HG03575 (cell line): ENCODE results near the gene PPP1R16B.
"Not testable (repeated sequence)": the region's sequence is repeated elsewhere in the genome, so short reads cannot be mapped to it uniquely, and the experiment has no call there.

Experiments
- ATAC-seq: cut with Tn5 transposase; IDR thresholded peaks from one replicate; pipeline ENCODE4 v1.9.1; 2021; ENCODE audit not compliant: unreplicated experiment, insufficient number of reproducible peaks, low FRiP score; ENCODE audit errors: extremely low read depth

The PPP1R16B gene

GRCh38 chr20:38790200-38791053 lies 15.1 kb upstream of the PPP1R16B start:
- ATAC-seq, result no peak

DNA sequence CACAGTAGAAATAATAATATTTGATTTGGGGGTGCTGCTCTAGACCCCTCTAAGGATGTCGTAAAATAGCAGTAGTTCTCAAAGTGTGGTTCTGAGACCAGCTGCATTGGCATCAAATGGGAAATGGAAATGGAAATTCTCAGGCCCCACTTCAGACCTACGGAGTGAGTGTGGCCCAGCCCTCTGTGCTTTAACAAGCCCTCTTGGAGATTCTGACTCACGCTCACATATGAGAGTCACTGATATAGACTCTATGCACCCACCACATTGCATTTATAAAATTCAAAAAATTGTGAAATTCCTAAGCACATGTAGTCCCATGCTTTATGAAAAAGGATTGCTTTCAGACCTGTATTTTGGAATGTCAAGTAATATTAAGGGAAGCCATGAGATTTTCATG lies 14.2 kb upstream of the PPP1R16B start:
- ATAC-seq, result no peak

- ATAC-seq, result no peak
Measured at GRCh38 chr20:38791940-38792339, 13.6 kb upstream of the PPP1R16B start.

GRCh38 chr20:38794057-38794456 lies 11.4 kb upstream of the PPP1R16B start:
- not testable (repeated sequence) for ATAC-seq

DNA sequence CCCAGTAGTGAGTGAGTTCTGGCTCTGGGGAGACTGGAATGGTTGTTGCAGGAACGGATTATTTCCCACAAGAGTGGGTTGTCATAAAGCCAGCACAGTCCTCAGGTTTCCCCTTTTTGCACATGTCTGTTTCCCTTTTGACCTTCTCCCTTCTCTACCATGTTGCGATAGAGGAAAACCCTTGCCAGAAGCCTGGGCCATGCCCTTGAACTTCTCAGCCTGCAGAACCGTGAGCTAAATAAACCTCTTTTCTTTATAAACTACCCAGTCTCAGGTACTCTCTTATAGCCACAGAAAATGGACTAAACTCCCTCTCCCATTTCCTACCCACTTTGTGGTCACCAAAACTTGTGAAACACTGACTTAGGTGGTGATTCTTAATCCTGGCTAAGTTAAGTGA lies 7.2 kb upstream of the PPP1R16B start:
- no peak for ATAC-seq

- ATAC-seq, result no peak
Measured at GRCh38 chr20:38799203-38799602, 6.3 kb upstream of the PPP1R16B start.

GRCh38 chr20:38800882-38801281 lies 4.6 kb upstream of the PPP1R16B start:
- ATAC-seq, result no peak

- no peak for ATAC-seq
Measured at GRCh38 chr20:38804221-38804620, 1.3 kb upstream of the PPP1R16B start.

DNA sequence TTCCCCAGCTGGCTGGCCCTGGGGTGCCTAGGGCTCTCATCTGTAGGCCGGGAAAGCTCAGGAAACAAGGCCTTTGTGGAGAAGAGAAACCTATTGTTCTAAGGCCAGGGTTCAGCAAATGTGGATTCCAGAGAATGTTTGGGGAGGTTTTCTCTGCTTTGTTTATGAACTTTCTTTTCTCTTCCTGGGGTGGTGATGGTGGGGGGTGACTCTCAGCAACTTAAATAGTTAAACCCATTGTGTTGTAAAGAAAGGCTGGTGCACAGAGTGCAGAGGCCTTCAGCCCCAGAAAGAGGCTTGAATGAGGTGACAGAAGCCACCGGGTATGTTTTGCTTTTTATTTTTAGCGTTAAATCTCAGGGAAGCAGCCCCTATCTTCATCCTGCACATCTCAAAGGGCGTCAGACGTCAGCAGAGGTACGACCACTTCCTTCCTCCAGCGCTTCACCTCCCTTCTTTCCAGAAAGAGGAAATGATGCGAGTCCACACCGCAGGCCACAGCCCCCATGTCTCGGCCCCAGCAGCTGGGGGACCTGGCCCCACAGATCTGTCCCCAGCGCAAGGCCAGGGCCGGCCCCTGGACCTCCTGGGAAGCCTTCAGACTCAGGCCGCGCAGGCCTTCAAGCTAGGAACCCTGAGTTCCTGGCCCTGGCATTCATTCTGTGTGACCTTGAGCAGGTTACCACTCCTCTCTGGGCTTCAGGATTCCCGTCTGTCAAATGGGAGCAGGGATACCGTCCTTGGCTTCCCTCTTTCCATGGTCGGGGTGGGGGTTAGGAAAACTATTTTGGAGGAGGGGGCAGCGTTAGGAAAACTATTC lies 605 bp upstream of the PPP1R16B start:
- ATAC-seq, result no peak

- no peak for ATAC-seq
Measured at GRCh38 chr20:38805958-38806854, 709 bp downstream of the PPP1R16B start.

- ATAC-seq, result no peak
Measured at GRCh38 chr20:38806855-38807655, 1.6 kb downstream of the PPP1R16B start.

DNA sequence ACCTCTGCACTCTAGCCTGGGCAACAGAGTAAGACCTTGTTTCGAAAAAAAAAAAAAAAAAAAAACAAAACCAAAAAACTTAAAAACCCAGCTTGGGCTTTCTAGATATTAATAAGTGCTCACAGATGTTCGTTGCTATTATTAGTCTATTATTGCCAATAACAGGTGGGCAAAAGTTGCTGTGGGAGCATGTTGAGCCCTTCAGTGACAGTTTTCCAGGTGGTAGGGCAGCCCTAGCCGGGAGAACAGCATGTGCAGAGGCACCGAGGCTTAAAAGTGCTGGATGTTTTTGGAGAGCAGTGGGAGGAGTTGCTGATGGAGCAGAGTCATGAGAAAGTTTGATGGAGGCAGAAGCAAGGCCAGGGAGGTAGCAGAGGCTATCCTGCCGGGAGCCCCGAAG lies 4.4 kb downstream of the PPP1R16B start:
- no peak for ATAC-seq

GRCh38 chr20:38810926-38811630 lies 5.6 kb downstream of the PPP1R16B start:
- no peak for ATAC-seq

DNA sequence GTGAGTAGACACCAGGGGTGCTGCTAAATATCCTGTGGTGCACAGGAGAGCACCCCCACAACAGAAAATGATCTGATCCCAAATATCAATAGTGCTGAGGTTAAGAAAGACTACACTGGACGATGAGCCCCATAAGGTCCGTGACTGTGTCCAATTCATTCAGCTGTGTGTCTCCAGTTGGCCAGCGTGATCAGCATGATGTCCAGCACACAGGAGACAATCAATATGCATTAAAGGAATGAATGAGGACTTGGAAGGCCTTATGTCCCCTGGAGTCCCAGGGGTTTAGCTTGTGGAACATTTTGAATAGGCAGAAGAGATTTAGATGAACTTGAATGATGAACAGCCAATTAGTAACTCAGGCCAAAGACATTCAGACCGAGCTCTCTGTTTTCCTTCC lies 6.3 kb downstream of the PPP1R16B start:
- ATAC-seq, result no peak

GRCh38 chr20:38812182-38812581 lies 6.7 kb downstream of the PPP1R16B start:
- no peak for ATAC-seq

- ATAC-seq, result no peak
Measured at GRCh38 chr20:38812709-38813573, 7.4 kb downstream of the PPP1R16B start.

DNA sequence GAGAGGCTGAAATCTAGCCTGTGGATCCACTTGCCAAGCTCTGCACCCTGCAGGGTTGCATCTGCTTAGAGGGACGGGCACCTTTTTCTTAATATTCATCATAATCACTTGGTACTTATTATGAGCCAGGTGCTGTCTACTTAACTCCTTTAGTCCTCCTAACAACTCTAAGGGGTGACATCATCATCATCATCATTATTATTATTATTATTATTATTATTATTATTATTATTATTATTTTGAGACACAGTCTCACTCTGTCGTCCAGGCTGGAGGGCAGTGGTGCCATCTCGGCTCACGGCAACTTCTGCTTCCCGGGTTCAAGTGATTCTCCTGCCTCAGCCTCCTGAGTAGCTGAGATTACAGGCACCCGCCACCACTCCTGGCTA lies 8.1 kb downstream of the PPP1R16B start:
- ATAC-seq, result not testable (repeated sequence)
